GM12878 (cell line): ENCODE results near the gene SLC15A4. TPM values are rescaled to one million over a fixed set of nuclear protein-coding genes. Genes with fewer than 3 reads are reported as not detected.

ENCODE experiments used
- ATAC-seq: fragments of 200-7000 bp; cut with Tn5 transposase; 3 replicates; pipeline ENCODE4 v1.9.1; 2020; ENCODE audit warnings: mild to moderate bottlenecking, moderate library complexity
- BruUV-seq: library from RNA; stranded (reverse); fragments of 400-500 nt; replicated peaks from 2 replicates; lab custom pipeline; 2021; lab: Mats Ljungman, UMichigan
- CTCF ChIA-PET: fragments of 300-600 bp; sonication (Branson Sonifier 250); formaldehyde crosslinking; extraction: SDS; loops from one replicate; lab custom pipeline; 2021; ENCODE audit warnings: inconsistent platforms; lab: Yijun Ruan, JAX
- POLR2A ChIA-PET: fragments of 350-600 bp; formaldehyde crosslinking; extraction: SDS; loops from one replicate; lab custom pipeline; 2021; ENCODE audit warnings: inconsistent platforms; lab: Charles Lee
- RAD21 ChIA-PET: fragments of 300-600 bp; sonication (Branson Sonifier 250); formaldehyde crosslinking; loops from one replicate; lab custom pipeline; 2023; ENCODE audit warnings: antibody characterized with exemption; ENCODE audit not compliant: unreplicated experiment; lab: Charles Lee
- SMC1A ChIA-PET: fragments of 300-600 bp; sonication (Branson Sonifier 250); formaldehyde crosslinking; loops from one replicate; lab custom pipeline; 2023; ENCODE audit not compliant: unreplicated experiment, uncharacterized antibody; lab: Charles Lee
- DNase-seq: peaks from one replicate; pipeline ENCODE4 v3.0.0-alpha.2; 2011; ENCODE audit warnings: low read depth, low spot score
- FAIRE-seq: peaks from 3 replicates; lab custom pipeline; 2011; peaks lifted over from hg19 to GRCh38; lab: Jason Lieb, UNC
- H2AFZ ChIP-seq: 2 replicates; pipeline ENCODE4 v1.6.0; 2011; ENCODE audit warnings: low read depth, low read length, control low read depth; ENCODE audit not compliant: control insufficient read depth
- H3K27ac ChIP-seq: 2 replicates; pipeline ENCODE4 v1.5.1; 2011; ENCODE audit warnings: control low read depth; ENCODE audit not compliant: control insufficient read depth, insufficient read depth
- H3K27me3 ChIP-seq, 2 experiments: replicated peaks in 1 of 2; 2 replicates each; pipeline versions ENCODE4 v1.6.0 to v1.6.1; 2011; ENCODE audit warnings: low read length in 1 of 2; ENCODE audit not compliant: control insufficient read depth in 2 of 2, insufficient read depth in 2 of 2
- H3K36me3 ChIP-seq, 2 experiments: 2 replicates each; pipeline ENCODE4 v1.5.1; 2011; ENCODE audit warnings: low read length in 1 of 2; ENCODE audit not compliant: control insufficient read depth in 2 of 2, insufficient read depth in 2 of 2
- H3K4me1 ChIP-seq: 2 replicates; pipeline ENCODE4 v1.6.1; 2011; ENCODE audit warnings: mild to moderate bottlenecking, low read length, moderate library complexity, mixed read lengths; ENCODE audit not compliant: control insufficient read depth, insufficient read depth
- H3K4me2 ChIP-seq: 2 replicates; pipeline ENCODE4 v1.6.0; 2011; ENCODE audit warnings: control low read depth; ENCODE audit not compliant: control insufficient read depth, insufficient read depth
- H3K4me3 ChIP-seq: fragments of 200-600 bp; sonication (generic); 2 replicates; pipeline ENCODE4 v1.5.1; 2016
- H3K79me2 ChIP-seq: 2 replicates; pipeline ENCODE4 v1.6.0; 2011; ENCODE audit warnings: low read length; ENCODE audit not compliant: control insufficient read depth, insufficient read depth
- H3K9ac ChIP-seq: 2 replicates; pipeline ENCODE4 v1.8.0; 2011; ENCODE audit warnings: low read length, control low read depth, mixed read lengths; ENCODE audit not compliant: control insufficient read depth, insufficient read depth
- H3K9me3 ChIP-seq: replicated peaks from 3 replicates; pipeline ENCODE4 v1.5.1; 2011; ENCODE audit warnings: mild to moderate bottlenecking, low read length; ENCODE audit not compliant: control insufficient read depth, insufficient read depth
- H4K20me1 ChIP-seq: 2 replicates; pipeline ENCODE4 v1.6.0; 2011; ENCODE audit not compliant: control insufficient read depth, insufficient read depth
- BACH1 ChIP-seq: fragments of 450-650 bp; IDR thresholded peaks from 2 replicates; pipeline ENCODE4 v1.6.1; 2017; ENCODE audit warnings: mild to moderate bottlenecking, borderline replicate concordance
- BCL11A ChIP-seq: IDR thresholded peaks from 2 replicates; pipeline ENCODE4 v1.6.1; 2011; ENCODE audit warnings: low read depth, low read length
- BHLHE40 ChIP-seq, 2 experiments: fragments of 450-650 bp in 1 of 2; IDR thresholded peaks; 2 replicates each; pipeline ENCODE4 v1.6.1; 2011 to 2017; ENCODE audit warnings: low read depth in 2 of 2, borderline replicate concordance in 1 of 2, improper control_type of control experiment in 1 of 2, low read length in 1 of 2, mild to moderate bottlenecking in 1 of 2
- EGR1 ChIP-seq, 2 experiments: IDR thresholded peaks; 1 replicate in 1 of 2; 2 replicates in 1 of 2; pipeline ENCODE4 v1.6.1; 2011 to 2012; ENCODE audit warnings: low read depth in 2 of 2, low read length in 2 of 2, borderline replicate concordance in 1 of 2, mild to moderate bottlenecking in 1 of 2, moderate library complexity in 1 of 2
- FOXM1 ChIP-seq: IDR thresholded peaks from 2 replicates; pipeline ENCODE4 v1.6.1; 2012; ENCODE audit warnings: low read depth, mild to moderate bottlenecking, inconsistent platforms, low read length, moderate library complexity
- GATAD2B ChIP-seq: fragments of 450-650 bp; conservative IDR thresholded peaks from 2 replicates; pipeline ENCODE4 v1.6.1; 2017; ENCODE audit warnings: low read depth, mild to moderate bottlenecking, moderate library complexity
- IKZF1 ChIP-seq: fragments of 450-650 bp; conservative IDR thresholded peaks from 2 replicates; pipeline ENCODE4 v1.6.1; 2017; ENCODE audit warnings: antibody characterized with exemption, mild to moderate bottlenecking
- IRF4 ChIP-seq: IDR thresholded peaks from 2 replicates; pipeline ENCODE4 v1.6.1; 2011; ENCODE audit warnings: low read depth, low read length
- MEF2B ChIP-seq: fragments of 450-650 bp; IDR thresholded peaks from 2 replicates; pipeline ENCODE4 v1.6.1; 2018; ENCODE audit warnings: mild to moderate bottlenecking, moderate library complexity; ENCODE audit not compliant: partially characterized antibody, poor library complexity, severe bottlenecking
- MXI1 ChIP-seq: fragments of 150-350 bp; IDR thresholded peaks from 2 replicates; pipeline ENCODE4 v1.6.1; 2011; ENCODE audit warnings: low read depth, mild to moderate bottlenecking, inconsistent platforms, low read length, improper control_type of control experiment
- PAX5 ChIP-seq: IDR thresholded peaks from 2 replicates; pipeline ENCODE4 v1.6.1; 2011; ENCODE audit warnings: low read depth, low read length, borderline replicate concordance
- PAX8 ChIP-seq: fragments of 450-650 bp; IDR thresholded peaks from 2 replicates; pipeline ENCODE4 v1.6.1; 2017; ENCODE audit warnings: mild to moderate bottlenecking, moderate library complexity
- RELB ChIP-seq: fragments of 450-650 bp; IDR thresholded peaks from 2 replicates; pipeline ENCODE4 v1.6.1; 2017; ENCODE audit warnings: low read depth, mild to moderate bottlenecking, moderate library complexity
- RUNX3 ChIP-seq: IDR thresholded peaks from 2 replicates; pipeline ENCODE4 v1.6.1; 2012; ENCODE audit warnings: low read length, inconsistent platforms
- TBL1XR1 ChIP-seq: IDR thresholded peaks from 2 replicates; pipeline ENCODE4 v1.6.1; 2012; ENCODE audit warnings: low read depth, low read length, improper control_type of control experiment
- TCF12 ChIP-seq: IDR thresholded peaks from 2 replicates; pipeline ENCODE4 v1.6.1; 2011; ENCODE audit warnings: low read depth, mild to moderate bottlenecking, low read length
- ZNF274 ChIP-seq: IDR thresholded peaks from one replicate; pipeline ENCODE4 v1.8.0; 2011; ENCODE audit not compliant: insufficient read length, insufficient read depth
- ZNF622 ChIP-seq: fragments of 450-650 bp; IDR thresholded peaks from 2 replicates; pipeline ENCODE4 v1.6.1; 2017; ENCODE audit warnings: mild to moderate bottlenecking, inconsistent platforms
- ZNF687 ChIP-seq: fragments of 450-650 bp; IDR thresholded peaks from 2 replicates; pipeline ENCODE4 v1.6.1; 2017; ENCODE audit warnings: mild to moderate bottlenecking, moderate library complexity
- ZZZ3 ChIP-seq: IDR thresholded peaks from 2 replicates; pipeline ENCODE4 v1.6.1; 2011; ENCODE audit warnings: low read depth; ENCODE audit not compliant: control insufficient read depth, insufficient read length
- WGBS: methylation state at CpG from one replicate; pipeline ENCODE4 v1.1.6; 2016; ENCODE audit warnings: low lambda C conversion rate; ENCODE audit not compliant: insufficient replicate concordance, insufficient coverage; ENCODE audit errors: missing lambda C conversion rate; 5-methylcytosine and 5-hydroxymethylcytosine counted together
- in situ Hi-C: fragments of 300-500 bp; cut with MboI; formaldehyde crosslinking; loops from 9 replicates; pipeline ENCODE4 v1.14.3; 2018; ENCODE audit warnings: mixed read lengths
- intact Hi-C: fragments of 100-400 bp; cut with micrococcal nuclease; formaldehyde crosslinking; loops from one replicate; pipeline ENCODE4 v1.14.2; 2022; ENCODE audit not compliant: unreplicated experiment
- polyA plus RNA-seq, 11 experiments: library from polyadenylated mRNA; depleted of rRNA in 4 of 11; unstranded in 6 of 11; stranded (reverse) in 5 of 11; fragments of >200 nt; fragmentation: Nextera tagmentation in 4 of 11; fragmentation: Illumina TruSeq in 1 of 11; extraction: Ambion mirVana in 4 of 11; extraction: Trizol in 1 of 11; gene quantifications; 1 replicate in 1 of 11; 2 replicates in 10 of 11; pipeline versions ENCODE4 v1.2.1 to v1.2.3, GENCODE V29; 2011 to 2016; ENCODE audit warnings: inconsistent platforms in 2 of 11, missing spikeins in 2 of 11, low read depth in 1 of 11
- total RNA-seq, 4 experiments: library from RNA; depleted of rRNA in 3 of 4; stranded (reverse); fragments of >200 nt in 3 of 4; fragmentation: Illumina TruSeq in 1 of 4; extraction: Trizol in 1 of 4; gene quantifications; 2 replicates each; pipeline versions ENCODE4 v1.2.1 to v1.2.3, GENCODE V29; 2013 to 2021

SLC15A4 gene
- total and polyA plus RNA-seq, 10 of the 15 experiments (the other 5 are each of a cell fraction or from before 2014, with no cell fraction given) = 12.7 to 257 (median 36.6) TPM

GRCh38 chr12:128811806-128812205, 12.0 kb downstream of the SLC15A4 start:
- Histone ChIP-seq H3K79me2 (peaks cover 96% of the 10 kb centered on the region), H3K27me3 (no peaks in the 10 kb centered on the region), H3K4me1 (peaks cover 73% of the 10 kb centered on the region), H3K27ac (peak overlapping the region; percentile 94), H4K20me1 (no peaks in the 10 kb centered on the region), H2AFZ (no peak overlapping the region), H3K9ac (peak overlapping the region; percentile 90), H3K4me2 (peak overlapping the region; percentile 88), H3K9me3 (no peaks in the 10 kb centered on the region), H3K36me3 (peaks cover 20 to 32% of the 10 kb centered on the region in 2 experiments), H3K4me3 (peak overlapping the region; percentile 55; the same call in 1 of the 2 replicates)
- ChIA-PET SMC1A (interaction anchor here (0.9 to 10.0 kb wide), 12 partner anchors 9 to 158 kb away, joined by 3 to 261 read pairs (median 14); partner anchors contain the start of gene SLC15A4), RAD21 (interaction anchor here (0.8 to 5.4 kb wide), 8 partner anchors 9 to 158 kb away, joined by 3 to 209 read pairs (median 28); partner anchors contain the start of gene SLC15A4), CTCF (interaction anchor here (0.6 to 4.0 kb wide), 7 partner anchors 12 to 44 kb away, joined by 3 to 70 read pairs (median 4); partner anchors contain the start of gene SLC15A4), POLR2A (interaction anchor here (1.0 to 12.9 kb wide), 6 partner anchors 9 to 29 kb away, joined by 3 to 253 read pairs (median 38); partner anchors contain the start of gene SLC15A4)
- DNase-seq = no peak
- no peak for FAIRE-seq
- peak; percentile 37 for ATAC-seq
- intact Hi-C loops = no loop called here
- no TSS peak for BruUV-seq
- WGBS = 15% methylated on average over 9 of the region's 9 CpGs
- in situ Hi-C loops = no loop called here
- TF ChIP-seq TCF12 (0 out of 2 replicates have a peak, but pooled peaks have one; percentile 35), EGR1 (IDR thresholded peaks at IDR 0.05; ENCODE audit: borderline replicate concordance in 1 of 2, low read depth in 2 of 2, low read length in 2 of 2) (peak in 1 of 2 experiments; percentile 73; a peak in 2 of 3 replicates), RUNX3 (peak; percentile 47; the same call in 1 of the 2 replicates), IKZF1 (peak; percentile 48), FOXM1 (peak; percentile 56; the same call in 1 of the 2 replicates), BHLHE40 (IDR thresholded peaks at IDR 0.05; ENCODE audit: borderline replicate concordance in 1 of 2, low read depth in 2 of 2, low read length in 1 of 2) (peak; percentile 18 to 44; a peak in 2 of 4 replicates), BCL11A (no peak), PAX5 (0 out of 2 replicates have a peak, but pooled peaks have one; percentile 35), ZNF274 (no peak), ZNF622 (no peak), PAX8 (no peak), GATAD2B (peak; percentile 58; the same call in 1 of the 2 replicates), RELB (peak; percentile 50), ZNF687 (peak; percentile 95), IRF4 (no peak), TBL1XR1 (0 out of 2 replicates have a peak, but pooled peaks have one; percentile 17), MXI1 (peak; percentile 48; the same call in 1 of the 2 replicates), MEF2B (peak; percentile 89), BACH1 (peak; percentile 55; the same call in 1 of the 2 replicates), ZZZ3 (no peak)
